SK-N-SH (cell line): Measurements from ENCODE around the gene SPAAR. TPM values are rescaled to one million over a fixed set of nuclear protein-coding genes. Genes with fewer than 3 reads are reported as not detected.

Source experiments
- CTCF ChIA-PET: fragments of 300-600, 350-600 bp; formaldehyde crosslinking; extraction: SDS; loops from one replicate; lab custom pipeline; 2021; lab: Yijun Ruan, JAX
- POLR2A ChIA-PET: fragments of 350-600 bp; sonication (Branson Sonifier 250); formaldehyde crosslinking; extraction: SDS; loops from one replicate; lab custom pipeline; 2020; ENCODE audit warnings: antibody characterized with exemption, inconsistent platforms; lab: Yijun Ruan, JAX
- DNase-seq: peaks from one replicate; pipeline ENCODE4 v3.0.0; 2012
- H2AFZ ChIP-seq: fragments of 200-600 bp; sonication (generic); 2 replicates; pipeline ENCODE4 v1.8.1; 2016; ENCODE audit warnings: antibody characterized with exemption, mild to moderate bottlenecking, low read depth
- H3F3A ChIP-seq: fragments of 200-600 bp; sonication (generic); replicated peaks from 2 replicates; pipeline ENCODE3; 2016; ENCODE audit warnings: antibody characterized with exemption, mild to moderate bottlenecking; ENCODE audit not compliant: insufficient read depth
- H3K27ac ChIP-seq, 2 experiments: fragments of 200-500 bp in 1 of 2; fragments of 200-600 bp in 1 of 2; sonication (Bioruptor generic) in 1 of 2; sonication (generic), shearing (Covaris generic) in 1 of 2; 2 replicates each; pipeline versions ENCODE4 v1.5.1 to v1.6.1; 2014 to 2016; ENCODE audit warnings: low read depth in 2 of 2, inconsistent platforms in 1 of 2, low read length in 1 of 2, mild to moderate bottlenecking in 1 of 2, mixed read lengths in 1 of 2
- H3K27me3 ChIP-seq: fragments of 200-600 bp; sonication (generic), shearing (Covaris generic); 2 replicates; pipeline ENCODE4 v1.6.1; 2016; ENCODE audit warnings: mixed run types; ENCODE audit not compliant: insufficient read depth
- H3K36me3 ChIP-seq, 2 experiments: fragments of 200-500 bp in 1 of 2; fragments of 200-600 bp in 1 of 2; sonication (Bioruptor generic) in 1 of 2; sonication (generic) in 1 of 2; replicated peaks in 1 of 2; 2 replicates each; pipeline versions ENCODE3 to v1.5.1; 2014 to 2016; ENCODE audit warnings: low read length in 1 of 2, mild to moderate bottlenecking in 1 of 2; ENCODE audit not compliant: insufficient read depth in 2 of 2, control insufficient read depth in 1 of 2
- H3K4me1 ChIP-seq, 2 experiments: fragments of 200-500 bp in 1 of 2; fragments of 200-600 bp in 1 of 2; sonication (Bioruptor generic) in 1 of 2; sonication (generic), shearing (Covaris generic) in 1 of 2; 2 replicates each; pipeline versions ENCODE4 v1.5.1 to v1.6.1; 2014 to 2016; ENCODE audit warnings: low read depth in 1 of 2, low read length in 1 of 2, mixed run types in 1 of 2; ENCODE audit not compliant: insufficient read depth in 2 of 2, control insufficient read depth in 1 of 2
- H3K4me2 ChIP-seq: fragments of 200-600 bp; sonication (generic), shearing (Covaris generic); 2 replicates; pipeline ENCODE4 v1.6.1; 2017; ENCODE audit warnings: mixed run types
- H3K4me3 ChIP-seq, 2 experiments: fragments of 200-500 bp in 1 of 2; fragments of 200-600 bp in 1 of 2; sonication (Bioruptor generic) in 1 of 2; sonication (generic), shearing (Covaris generic) in 1 of 2; 2 replicates each; pipeline versions ENCODE4 v1.5.1 to v1.8.1; 2014 to 2016; ENCODE audit warnings: low read depth in 2 of 2, inconsistent platforms in 1 of 2, low read length in 1 of 2, mild to moderate bottlenecking in 1 of 2, mixed read lengths in 1 of 2, moderate library complexity in 1 of 2
- H3K79me2 ChIP-seq: fragments of 200-600 bp; sonication (generic); 2 replicates; pipeline ENCODE4 v1.8.1; 2017; ENCODE audit warnings: mild to moderate bottlenecking; ENCODE audit not compliant: insufficient read depth
- H3K9ac ChIP-seq: fragments of 200-600 bp; sonication (generic); 2 replicates; pipeline ENCODE4 v1.6.1; 2017; ENCODE audit warnings: mixed run types
- H3K9me2 ChIP-seq: fragments of 200-600 bp; sonication (generic); 2 replicates; pipeline ENCODE4 v1.6.1; 2017; ENCODE audit warnings: mixed run types
- H3K9me3 ChIP-seq: fragments of 200-600 bp; sonication (generic); 2 replicates; pipeline ENCODE4 v1.6.1; 2017; ENCODE audit warnings: mixed run types, mild to moderate bottlenecking, moderate library complexity
- H4K20me1 ChIP-seq: fragments of 200-600 bp; sonication (generic); 2 replicates; pipeline ENCODE4 v1.6.1; 2017; ENCODE audit warnings: mild to moderate bottlenecking, mixed run types; ENCODE audit not compliant: insufficient read depth
- EZH2phosphoT487 ChIP-seq: fragments of 200-600 bp; sonication (generic); IDR thresholded peaks from 2 replicates; pipeline ENCODE4 v1.6.1; 2017; ENCODE audit warnings: low read depth, mixed run types, mild to moderate bottlenecking, antibody characterized with exemption, moderate library complexity, borderline replicate concordance
- FOSL2 ChIP-seq: IDR thresholded peaks from 2 replicates; pipeline ENCODE4 v1.4.0; 2012; ENCODE audit warnings: low read depth, mild to moderate bottlenecking, moderate library complexity, borderline replicate concordance
- GATA2 ChIP-seq: sonication (generic); formaldehyde crosslinking; IDR thresholded peaks from 2 replicates; pipeline ENCODE4 v1.5.0; 2020; ENCODE audit warnings: mild to moderate bottlenecking, missing genetic modification reagents
- JUND ChIP-seq: IDR thresholded peaks from 2 replicates; pipeline ENCODE4 v1.4.0; 2012
- MEF2A ChIP-seq: IDR thresholded peaks from 2 replicates; pipeline ENCODE4 v1.4.0; 2012; ENCODE audit warnings: low read depth, borderline replicate concordance
- NRF1 ChIP-seq: IDR thresholded peaks from 2 replicates; pipeline ENCODE4 v1.6.1; 2012; ENCODE audit warnings: low read depth, mild to moderate bottlenecking, low read length
- PBX3 ChIP-seq: IDR thresholded peaks from 2 replicates; pipeline ENCODE4; 2012
- POLR2AphosphoS5 ChIP-seq: IDR thresholded peaks from 2 replicates; pipeline ENCODE4 v1.6.1; 2012; ENCODE audit warnings: low read depth, low read length
- RAD21 ChIP-seq: IDR thresholded peaks from 2 replicates; pipeline ENCODE4 v1.6.1; 2012; ENCODE audit warnings: mild to moderate bottlenecking, low read length
- REST ChIP-seq: IDR thresholded peaks from 2 replicates; pipeline ENCODE4 v1.6.1; 2012; ENCODE audit warnings: mild to moderate bottlenecking, low read depth, low read length, moderate library complexity
- RFX5 ChIP-seq: IDR thresholded peaks from 2 replicates; pipeline ENCODE4 v1.6.1; 2012; ENCODE audit warnings: mild to moderate bottlenecking, improper control_type of control experiment, low read length
- SIN3A ChIP-seq: IDR thresholded peaks from 2 replicates; pipeline ENCODE4 v1.6.1; 2012; ENCODE audit warnings: low read depth, mild to moderate bottlenecking, low read length, moderate library complexity, borderline replicate concordance
- TAF1 ChIP-seq: IDR thresholded peaks from 2 replicates; pipeline ENCODE4 v1.6.1; 2012; ENCODE audit warnings: low read depth, mild to moderate bottlenecking, low read length, moderate library complexity, borderline replicate concordance
- USF2 ChIP-seq: fragments of 150-350 bp; IDR thresholded peaks from 2 replicates; pipeline ENCODE4 v1.6.1; 2017; ENCODE audit warnings: antibody characterized with exemption, low read length, low read depth, borderline replicate concordance
- YY1 ChIP-seq: IDR thresholded peaks from 2 replicates; pipeline ENCODE4 v1.4.0; 2012; ENCODE audit warnings: low read depth, mild to moderate bottlenecking
- ZBTB33 ChIP-seq: IDR thresholded peaks from 2 replicates; pipeline ENCODE4 v1.4.0; 2012; ENCODE audit warnings: low read depth, borderline replicate concordance
- WGBS: methylation state at CpG from one replicate; pipeline ENCODE4 v1.1.6; 2017; ENCODE audit warnings: low lambda C conversion rate; 5-methylcytosine and 5-hydroxymethylcytosine counted together
- polyA plus RNA-seq, 3 experiments: library from polyadenylated mRNA; depleted of rRNA; stranded (reverse); fragments of >200 nt; gene quantifications; 2 replicates each; pipeline ENCODE4 v1.2.3, GENCODE V29; 2012

Gene SPAAR
- polyA plus RNA-seq, 1 of the 3 experiments (the other 2 are of a cell fraction): 0.13 TPM

- Histone ChIP-seq H3K9me3 (no peaks in the 10 kb centered on the region), H2AFZ (no peak overlapping the region), H3K27ac (no peak overlapping the region), H3K4me3 (no peak overlapping the region), H3K79me2 (no peaks in the 10 kb centered on the region; the same call in 1 of the 2 replicates), H3K4me1 (peaks cover 22 to 27% of the 10 kb centered on the region in 2 experiments; a peak in 3 of 4 replicates), H3K36me3 (no peaks in the 10 kb centered on the region), H3K27me3 (no peaks in the 10 kb centered on the region), H3K9ac (no peak overlapping the region; the same call in 1 of the 2 replicates), H3K4me2 (no peak overlapping the region), H4K20me1 (no peaks in the 10 kb centered on the region)
- POLR2A ChIA-PET: no interaction called here
- no peak for DNase-seq
- TF ChIP-seq SIN3A: no peak
- TF ChIP-seq NRF1: no peak
- no peak for TF ChIP-seq REST
- no peak for TF ChIP-seq RAD21
- TF ChIP-seq GATA2 (CRISPR knock-in tag): no peak
- TF ChIP-seq USF2: no peak
- no peak for TF ChIP-seq RFX5
- no peak for TF ChIP-seq MEF2A
- TF ChIP-seq, all 33 proteins: peak for 0
- Histone ChIP-seq H3F3A (peaks cover 25% of the 10 kb centered on the region), H3K9me2 (no peaks in the 10 kb centered on the region)
- CTCF ChIA-PET: interaction anchor here (0.7 to 1.5 kb wide), 6 partner anchors 9 to 254 kb away, joined by 3 to 9 read pairs (median 4); no protein-coding TSS in a partner anchor
- WGBS: 85% methylated on average over 10 of the region's 10 CpGs
Observed at GRCh38 chr9:35911690-35912089, 2.4 kb downstream of the SPAAR start.

- no peaks in the 10 kb centered on the region for H3K9me2 ChIP-seq
- no peak overlapping the region for H2AFZ ChIP-seq
- H3K9ac ChIP-seq: no peak overlapping the region
- no peaks in the 10 kb centered on the region for H3K9me3 ChIP-seq
- no peaks in the 10 kb centered on the region for H3K27me3 ChIP-seq
- no peaks in the 10 kb centered on the region; the same call in 1 of the 2 replicates for H3K79me2 ChIP-seq
- H3K36me3 ChIP-seq: no peaks in the 10 kb centered on the region
- H3F3A ChIP-seq: peaks cover 16% of the 10 kb centered on the region
- TF ChIP-seq RFX5: no peak
- TF ChIP-seq JUND: no peak
- no peak for TF ChIP-seq TAF1
- TF ChIP-seq FOSL2: no peak
- TF ChIP-seq ZBTB33: no peak
- no peak for TF ChIP-seq PBX3
- TF ChIP-seq POLR2AphosphoS5: no peak
- no peak for TF ChIP-seq YY1
- TF ChIP-seq NRF1: no peak
- no peak for TF ChIP-seq EZH2phosphoT487
- peaks cover 9 to 16% of the 10 kb centered on the region in 2 experiments; a peak in 3 of 4 replicates for H3K4me1 ChIP-seq
- 91% methylated on average over 7 of the region's 10 CpGs for WGBS
- H3K27ac ChIP-seq: no peak overlapping the region
- H3K4me3 ChIP-seq: no peak overlapping the region
- CTCF ChIA-PET: interaction anchor here (2.0 kb wide), 1 partner anchor 32 kb away, joined by 6 read pairs; no protein-coding TSS in a partner anchor
- H4K20me1 ChIP-seq: no peaks in the 10 kb centered on the region
- POLR2A ChIA-PET: no interaction called here
- H3K4me2 ChIP-seq: no peak overlapping the region
- no peak for DNase-seq
Observed at GRCh38 chr9:35912791-35913400, 3.6 kb downstream of the SPAAR start.
